Right ventricle myocardium superior (tissue), 1 donor: ENCODE measurements around the gene ZC3HAV1L. TPM values are rescaled to one million over a fixed set of nuclear protein-coding genes. Genes with fewer than 3 reads are reported as not detected.
"Not testable (repeated sequence)": the region's sequence is repeated elsewhere in the genome, so short reads cannot be mapped to it uniquely, and the experiment has no call there.

ENCODE experiments used
- ATAC-seq: fragments of 200-7000 bp; cut with Tn5 transposase; one replicate; pipeline ENCODE4 v1.9.1; 2020; ENCODE audit warnings: mild to moderate bottlenecking; ENCODE audit not compliant: poor library complexity
- DNase-seq: peaks from one replicate; pipeline ENCODE4 v3.0.0-alpha.2; 2020
- intact Hi-C: fragments of 100-400 bp; cut with DNase I; formaldehyde crosslinking; loops from one replicate; pipeline ENCODE4 v1.11.2; 2022
- total RNA-seq: library from RNA; stranded (reverse); fragmentation: NEBNext Ultra II Directional; extraction: Animal tissue kit (Norgen Biotek cat#: 25700); gene quantifications from one replicate; pipeline ENCODE4 v1.2.1, GENCODE V29; 2021
- donor health status: DM: no; HTN: yes; CAD: no; lungs with severe emphysema.

ZC3HAV1L gene
- total RNA-seq, 1 donor from 2014 or later, result 2.9 TPM

DNA sequence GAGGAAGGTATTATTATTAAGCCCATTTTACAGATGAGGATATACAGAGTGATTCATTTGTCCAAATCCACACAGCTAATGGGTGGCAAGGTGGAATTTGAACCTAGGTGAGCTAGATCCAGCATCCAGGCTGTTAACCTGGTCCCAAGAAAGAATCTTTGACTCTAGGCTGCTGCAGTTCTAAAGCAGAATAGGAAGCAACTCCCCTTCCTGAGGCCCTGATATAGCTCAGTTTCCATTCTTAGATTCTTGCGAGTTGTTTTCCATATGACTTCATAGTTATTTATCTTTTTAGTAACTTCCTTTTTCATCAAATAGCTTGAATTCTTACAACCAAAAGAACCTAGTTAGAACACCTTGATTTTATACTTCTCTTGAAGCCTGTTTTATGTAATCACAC, 24.1 kb upstream of the ZC3HAV1L start:
- intact Hi-C loops, result loop anchor here (5.0 kb wide), 1 partner anchor 33 kb away; no protein-coding TSS in a partner anchor
- ATAC-seq (no peak), DNase-seq (no peak)

DNA sequence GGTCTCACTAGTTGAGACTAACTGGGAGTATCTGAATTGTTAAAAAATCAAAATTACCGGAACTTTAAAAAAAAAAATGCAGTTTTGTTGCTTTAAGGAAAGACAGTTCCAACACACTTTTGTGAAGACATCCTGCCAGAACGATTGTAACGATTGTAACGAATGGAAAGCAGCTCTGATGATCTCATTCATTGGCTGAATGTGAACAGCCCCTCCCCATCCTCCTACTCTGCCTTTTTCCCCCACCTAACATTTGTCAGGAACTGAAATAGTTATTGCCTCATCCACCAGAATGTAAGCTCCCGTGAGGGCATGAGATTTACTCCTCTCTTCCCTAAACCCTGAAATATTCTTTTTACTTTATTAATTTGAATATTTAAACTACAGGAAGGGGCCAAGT, 23.1 kb upstream of the ZC3HAV1L start:
- DNase-seq, result no peak
- intact Hi-C loops, result no loop called here
- peak; percentile 77 for ATAC-seq

DNA sequence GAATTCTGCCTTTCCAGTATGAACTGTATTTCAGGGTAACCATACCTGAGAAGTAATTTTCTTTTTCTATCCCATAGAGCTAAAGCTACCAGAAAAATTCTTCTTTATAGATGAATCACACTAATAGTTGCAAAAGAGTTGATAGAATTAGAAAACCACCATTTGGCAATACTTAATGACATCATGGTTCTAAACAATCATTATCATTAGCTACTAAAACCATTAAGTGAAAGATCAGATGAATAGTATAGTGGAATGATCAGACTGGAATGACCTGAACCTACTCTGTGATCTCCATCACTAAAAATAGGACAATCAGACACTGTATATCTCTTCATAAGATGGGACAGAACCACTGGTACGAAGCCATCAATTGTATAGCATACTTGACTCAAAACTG, 19.8 kb upstream of the ZC3HAV1L start:
- DNase-seq (no peak), ATAC-seq (no peak)
- intact Hi-C loops, result no loop called here

DNA sequence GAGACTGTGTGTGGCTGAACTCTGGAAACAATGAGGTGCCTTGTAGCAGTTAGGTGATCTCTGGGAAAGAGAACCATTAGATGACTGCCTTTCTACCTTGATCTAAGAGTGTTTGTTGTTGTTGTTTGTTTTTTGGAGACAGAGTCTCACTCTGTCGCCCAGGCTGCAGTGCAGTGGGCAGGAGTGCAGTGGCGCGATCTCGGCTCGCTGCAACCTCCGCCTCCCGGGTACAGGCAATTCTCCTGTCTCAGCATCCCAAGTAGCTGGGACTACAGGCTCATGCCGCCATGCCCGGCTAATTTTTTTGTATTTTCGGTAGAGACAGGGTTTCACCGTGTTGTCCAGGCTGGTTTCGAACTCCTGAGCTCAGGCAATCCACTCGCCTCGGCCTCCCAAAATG, 18.8 kb upstream of the ZC3HAV1L start:
- ATAC-seq, DNase-seq, intact Hi-C loops: not testable (repeated sequence)

DNA sequence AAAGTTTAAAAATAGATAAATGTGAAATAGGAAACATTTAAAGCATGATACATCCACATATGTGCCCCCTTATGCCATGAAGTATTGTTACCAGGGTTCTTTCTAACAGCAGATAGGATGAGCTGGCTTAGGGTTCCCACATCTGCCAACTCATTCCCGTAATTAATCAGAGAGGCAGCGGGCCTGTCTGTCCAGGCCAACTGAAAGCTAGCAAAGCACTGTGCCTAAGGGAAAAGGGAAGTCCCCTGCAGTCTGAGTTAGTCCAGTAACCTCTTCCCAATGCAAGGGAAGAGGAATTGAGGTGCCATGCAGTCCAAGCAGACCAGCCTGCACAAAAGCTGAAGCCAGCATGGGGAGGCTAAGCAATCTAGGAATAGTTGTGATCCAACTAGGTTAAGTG, 18.3 kb upstream of the ZC3HAV1L start:
- no peak for ATAC-seq
- intact Hi-C loops, result no loop called here
- DNase-seq, result no peak

DNA sequence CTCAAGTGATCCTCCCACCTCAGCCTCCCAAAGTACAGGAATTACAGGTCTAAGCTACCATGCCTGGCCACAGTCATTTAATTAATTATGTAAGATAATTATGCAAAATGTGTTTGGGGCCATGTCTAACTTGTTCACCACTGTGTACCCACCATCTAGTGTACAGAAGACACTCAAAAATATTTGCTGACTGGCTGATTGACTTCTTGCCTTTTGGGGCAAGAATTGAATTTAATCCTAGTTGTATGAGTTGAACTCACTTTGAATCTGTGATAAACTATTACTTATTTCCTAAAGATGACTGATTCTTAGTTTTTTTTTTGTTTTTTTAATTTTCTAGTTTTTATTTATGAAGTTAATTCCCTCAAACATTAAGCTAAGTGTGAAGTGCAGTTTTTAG, 15.8 kb upstream of the ZC3HAV1L start:
- intact Hi-C loops, result no loop called here
- DNase-seq, result no peak
- ATAC-seq, result no peak

DNA sequence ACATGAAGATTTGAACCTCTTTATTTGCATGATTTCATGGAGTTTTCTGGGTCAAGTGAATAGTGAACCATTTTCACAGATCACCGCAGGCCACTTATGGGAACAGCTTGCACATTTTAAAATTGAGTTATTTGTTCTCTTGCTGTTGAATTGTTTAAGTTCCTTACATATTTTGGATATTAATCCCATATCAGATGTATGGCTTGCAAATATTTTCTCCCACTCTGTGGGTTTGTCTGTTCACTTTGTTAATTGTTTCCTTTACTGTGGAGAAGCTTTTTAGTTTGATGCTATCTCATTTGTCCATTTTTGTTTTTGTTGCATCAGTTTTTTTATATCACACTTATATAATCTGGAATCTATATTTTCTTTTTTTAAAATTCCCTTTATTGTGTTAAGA, 14.1 kb upstream of the ZC3HAV1L start:
- intact Hi-C loops, result no loop called here
- ATAC-seq (no peak), DNase-seq (no peak)

DNA sequence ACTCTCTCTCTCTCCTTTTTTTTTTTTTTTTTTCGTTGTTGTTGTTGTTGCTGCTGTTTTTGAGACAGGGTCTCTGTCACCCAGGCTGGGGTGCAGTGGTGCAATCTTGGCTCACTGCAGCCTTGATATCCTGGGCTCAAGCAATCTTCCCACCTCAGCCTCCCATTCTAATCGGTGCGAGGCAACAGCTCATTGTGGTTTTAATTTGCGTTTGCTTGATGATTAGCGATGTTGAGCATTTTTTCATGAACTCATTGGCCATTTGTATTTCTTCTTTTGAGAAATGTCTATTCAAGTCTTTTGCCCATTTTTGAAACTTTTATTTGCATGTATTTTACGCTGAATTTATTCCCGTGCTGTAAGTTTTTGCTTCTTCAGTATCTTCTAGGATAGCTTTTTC, 13.3 kb upstream of the ZC3HAV1L start:
- DNase-seq (no peak), ATAC-seq (no peak)
- intact Hi-C loops, result no loop called here

DNA sequence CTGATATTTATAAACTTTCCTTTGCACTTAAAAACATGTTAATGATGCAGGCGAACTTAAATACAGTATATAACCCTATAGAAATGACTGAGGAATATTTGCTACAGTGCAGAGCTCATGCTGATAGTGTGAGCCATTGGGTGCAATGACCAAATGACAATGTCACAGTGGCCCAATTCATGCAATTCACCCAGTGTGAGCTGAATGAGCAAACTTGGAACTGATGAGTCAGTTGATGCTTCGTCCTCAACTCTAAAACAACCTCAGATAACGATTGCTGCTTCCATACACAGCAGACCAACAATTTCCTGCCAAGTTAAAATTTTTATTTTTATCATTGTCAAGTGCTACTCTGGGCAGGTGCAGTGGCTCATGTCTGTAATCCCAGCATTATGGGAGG, 12.1 kb upstream of the ZC3HAV1L start:
- no peak for DNase-seq
- intact Hi-C loops, result no loop called here
- ATAC-seq, result no peak

DNA sequence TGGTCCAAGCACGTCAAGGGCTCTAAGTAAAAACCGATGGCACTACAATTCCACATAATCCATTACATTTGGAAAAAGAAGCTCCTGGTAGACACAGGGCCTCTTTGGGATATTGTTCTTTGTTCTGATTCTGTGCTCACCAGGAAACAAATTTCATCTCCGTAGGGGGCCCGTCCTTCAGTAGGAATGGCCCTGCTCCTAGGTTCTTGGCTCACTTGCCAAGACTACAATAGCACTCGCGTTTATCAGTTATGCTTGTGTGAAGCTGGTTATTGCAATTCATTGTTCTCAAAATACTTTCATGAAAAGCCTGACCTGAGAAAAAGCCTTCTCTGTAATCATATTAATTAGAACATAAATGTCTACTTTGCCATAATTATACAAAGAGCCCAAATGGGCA, 10.3 kb upstream of the ZC3HAV1L start:
- no peak for ATAC-seq
- intact Hi-C loops, result no loop called here
- DNase-seq, result no peak

DNA sequence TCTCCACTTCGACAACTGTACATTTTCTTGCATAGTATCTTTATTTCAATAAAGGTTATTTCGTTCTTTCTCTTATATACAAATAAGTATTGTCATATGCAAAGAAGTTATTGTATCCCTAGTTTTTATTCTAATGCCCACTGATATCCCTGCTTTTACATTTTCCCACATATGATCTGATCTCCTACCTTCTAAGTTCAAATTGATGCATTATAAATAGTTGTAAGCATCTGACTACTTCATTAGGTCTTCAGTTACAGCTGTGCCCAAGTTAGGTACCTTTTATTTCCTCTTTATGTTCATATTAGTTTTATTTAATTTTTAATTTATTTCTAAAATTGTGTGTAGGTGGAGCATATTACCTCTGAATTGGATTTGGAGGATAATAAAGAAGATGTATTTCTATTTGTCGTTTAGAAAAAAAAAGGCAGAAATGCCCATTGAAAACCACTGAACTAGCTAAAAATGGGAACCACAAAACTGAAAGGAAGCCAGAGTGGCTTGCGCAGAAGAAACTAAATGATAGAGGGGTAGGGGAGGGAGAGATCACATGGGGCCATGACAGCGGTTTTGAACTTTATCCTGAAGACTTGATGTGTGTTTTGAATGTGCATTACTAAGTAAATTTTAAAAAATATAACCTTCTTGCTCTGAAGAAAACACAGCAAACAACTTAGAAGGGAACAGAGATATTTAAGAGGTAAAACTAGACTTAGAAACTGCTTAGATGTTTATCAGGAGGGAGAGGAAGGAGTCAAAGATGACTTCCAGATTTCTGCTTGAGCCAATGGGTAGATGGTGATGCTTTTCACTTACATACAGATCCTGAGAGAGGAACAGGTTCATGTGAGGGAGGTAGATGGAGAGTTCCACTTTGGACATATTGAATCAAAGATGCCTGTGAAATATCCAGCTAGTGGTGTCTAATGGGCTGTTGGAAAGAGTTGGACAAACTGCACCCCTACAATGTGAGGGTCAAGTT, 9.3 kb upstream of the ZC3HAV1L start:
- DNase-seq, result no peak
- no peak for ATAC-seq
- intact Hi-C loops, result no loop called here

DNA sequence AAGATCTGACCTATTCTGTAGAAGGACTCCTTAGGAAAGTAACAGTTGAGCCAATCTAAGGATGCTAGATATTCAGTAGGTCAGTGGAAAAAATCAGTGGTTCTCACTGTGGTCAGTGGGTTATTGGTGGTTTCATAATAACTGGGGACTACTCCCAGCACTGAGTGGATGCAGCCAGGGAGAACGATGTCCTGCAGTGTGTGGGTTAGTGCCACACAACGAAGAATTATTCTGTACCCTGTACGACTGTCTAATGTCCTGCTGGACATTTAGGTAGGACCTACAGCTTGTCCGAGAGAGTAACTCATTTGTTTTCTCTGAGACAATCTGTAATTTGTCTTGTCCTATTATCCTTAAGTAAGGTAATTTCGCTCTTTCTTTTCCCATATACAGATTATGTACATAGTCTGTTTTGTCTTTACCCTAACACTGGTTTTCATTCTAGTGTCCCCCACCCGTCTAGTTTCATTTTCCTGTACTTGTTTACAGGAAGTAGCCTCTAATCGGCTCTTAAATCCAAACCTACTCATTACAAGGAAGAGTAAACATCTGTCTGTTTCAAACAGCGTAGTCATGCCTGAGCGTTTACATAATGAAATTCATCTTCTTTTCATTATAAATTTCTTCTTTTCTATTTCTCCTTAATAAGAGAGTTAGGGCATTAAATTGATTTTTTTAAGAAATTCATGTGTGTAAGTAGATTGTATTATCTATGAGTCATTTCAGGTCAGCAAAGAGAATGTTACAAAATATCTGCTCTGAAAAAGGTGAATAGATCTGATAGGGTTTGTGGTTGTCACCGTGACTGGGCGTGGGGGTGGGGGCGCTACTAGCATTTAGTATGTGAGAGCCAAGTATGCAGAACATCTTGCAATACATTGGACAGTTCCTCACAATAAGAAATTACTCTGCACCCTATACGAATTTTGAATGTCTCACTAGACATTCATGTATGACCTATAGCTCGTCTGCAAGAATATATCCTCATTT, 8.3 kb upstream of the ZC3HAV1L start:
- intact Hi-C loops, result no loop called here
- no peak for ATAC-seq
- DNase-seq, result no peak

DNA sequence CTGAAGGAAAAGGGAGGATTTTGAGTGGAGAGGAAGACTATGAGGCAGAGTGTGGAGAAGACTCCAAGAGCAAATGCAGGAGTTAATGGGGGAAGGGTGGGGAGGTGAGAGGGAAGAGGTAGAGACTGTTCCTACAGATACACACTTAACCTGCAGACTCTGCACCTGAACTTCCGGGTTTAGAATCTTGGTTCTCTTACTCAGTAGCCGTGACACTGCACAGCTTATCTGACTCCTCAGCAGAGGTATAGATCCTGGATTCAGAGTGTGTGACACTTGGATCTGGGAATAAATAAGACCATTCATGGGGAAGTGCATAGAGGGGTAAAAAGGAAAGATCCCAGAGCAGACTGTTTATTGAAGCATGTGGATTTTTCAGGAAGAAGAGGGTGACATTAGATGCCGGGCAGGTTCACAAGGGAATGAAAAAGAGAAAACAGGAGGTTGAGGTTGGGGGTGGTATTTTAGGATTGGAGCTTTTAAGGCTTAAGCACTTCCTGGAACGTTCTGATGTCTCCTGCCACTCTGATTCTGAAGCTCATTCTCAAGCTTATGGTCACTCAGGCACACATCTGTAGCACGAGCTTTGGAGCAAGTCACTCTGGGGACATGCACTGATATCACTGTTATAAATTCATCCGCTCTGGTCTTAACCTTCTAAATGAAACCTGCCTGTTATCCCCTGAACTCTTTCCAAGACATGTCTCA, 5.7 kb upstream of the ZC3HAV1L start:
- ATAC-seq (no peak), DNase-seq (no peak)
- intact Hi-C loops, result no loop called here

DNA sequence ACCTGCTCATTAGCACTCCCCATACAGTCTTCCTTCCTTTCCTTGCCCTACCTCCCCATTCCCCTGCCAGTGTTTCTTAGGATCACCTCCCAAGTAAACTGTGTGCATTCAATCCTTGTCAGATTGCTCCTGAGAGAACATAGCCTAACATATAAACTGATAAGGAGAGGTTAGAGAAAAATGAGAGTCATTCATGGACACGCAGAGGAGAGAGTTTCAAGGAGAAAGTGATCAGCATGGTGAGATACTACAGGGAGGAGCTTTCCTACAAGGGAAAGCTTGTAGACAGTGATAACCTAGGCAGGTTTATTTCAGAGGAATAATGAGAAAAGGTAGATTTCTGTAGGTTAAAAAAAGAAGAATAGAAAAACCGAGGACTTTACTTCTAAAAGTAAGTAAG, 2.8 kb upstream of the ZC3HAV1L start:
- ATAC-seq, result no peak
- DNase-seq, result no peak
- intact Hi-C loops, result no loop called here

DNA sequence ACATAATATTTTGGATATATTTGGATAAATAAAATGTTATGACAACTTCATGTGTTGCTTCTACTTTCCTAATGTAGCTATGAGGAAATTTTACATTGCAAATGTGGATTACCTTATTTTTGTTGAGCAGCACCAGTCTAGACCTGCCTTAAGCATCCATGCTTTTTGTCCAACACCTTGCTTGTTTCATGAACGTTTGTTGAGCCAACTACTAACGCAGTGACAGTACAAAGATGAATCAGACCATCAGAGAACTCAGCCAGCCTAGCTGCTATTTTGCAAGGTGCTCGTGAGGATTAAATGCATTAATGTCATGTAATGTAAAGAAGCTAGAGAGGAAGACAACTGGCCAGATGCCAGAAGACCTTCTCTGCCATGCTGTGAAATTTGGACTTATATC, 1.1 kb upstream of the ZC3HAV1L start:
- no peak for ATAC-seq
- intact Hi-C loops, result no loop called here
- no peak for DNase-seq

DNA sequence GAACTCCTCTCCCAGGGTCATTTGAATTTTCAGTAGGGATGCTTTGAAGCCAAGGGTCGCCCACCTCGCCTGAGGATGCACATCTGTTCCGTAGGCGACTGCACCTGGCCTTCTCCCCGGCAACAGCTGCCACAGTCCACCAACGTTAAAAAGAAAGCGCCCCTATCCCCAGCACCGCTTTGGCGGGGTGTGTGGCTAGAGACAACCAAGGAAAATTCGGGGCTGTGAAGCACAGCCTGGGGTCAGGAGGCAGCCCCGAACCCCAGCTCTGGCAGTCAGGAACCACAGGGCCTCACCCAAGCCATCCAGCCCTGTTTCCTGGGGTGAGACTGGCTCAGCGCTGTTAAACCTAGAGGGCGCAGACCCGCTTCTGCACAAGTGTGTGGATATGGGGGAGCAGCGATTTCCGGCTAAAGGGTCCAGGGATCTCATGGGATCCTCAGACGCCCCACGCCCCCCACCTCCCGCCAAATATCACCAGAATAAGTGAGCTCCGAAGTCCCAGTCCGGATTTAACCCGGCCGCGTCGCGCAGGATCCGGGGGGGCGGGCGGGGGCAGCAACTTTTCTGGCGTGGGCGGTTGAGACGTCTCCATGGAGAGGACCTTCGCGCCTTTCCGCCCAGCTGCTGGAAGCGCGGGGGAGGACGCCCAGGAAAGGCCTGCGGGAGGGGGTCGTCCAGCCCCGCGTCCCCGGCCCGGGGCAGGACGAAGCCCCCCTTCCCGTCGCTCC, 822 bp downstream of the ZC3HAV1L start:
- ATAC-seq, result peak; percentile 55
- DNase-seq, result peak; percentile 56
- intact Hi-C loops, result no loop called here

DNA sequence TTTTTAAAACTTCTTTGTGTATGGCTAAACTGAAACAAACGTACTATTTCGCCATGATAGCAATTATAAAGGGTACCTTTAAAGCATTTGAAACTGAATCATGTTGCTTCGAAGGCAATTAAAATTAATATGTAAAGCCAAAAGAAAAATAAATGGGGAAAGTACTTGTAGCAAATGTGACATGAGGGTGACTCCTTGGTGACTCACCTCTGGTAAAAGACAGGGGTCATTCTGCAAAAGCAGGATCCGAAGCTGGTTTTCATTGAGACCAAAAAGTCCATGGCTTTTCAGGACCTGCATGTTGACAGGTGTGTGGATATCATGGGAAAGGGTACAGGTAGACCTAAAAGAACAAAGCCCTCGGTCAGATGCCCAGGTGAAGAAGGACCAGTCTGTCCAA, 1.5 kb downstream of the ZC3HAV1L start:
- DNase-seq (no peak), ATAC-seq (no peak)
- intact Hi-C loops, result no loop called here

DNA sequence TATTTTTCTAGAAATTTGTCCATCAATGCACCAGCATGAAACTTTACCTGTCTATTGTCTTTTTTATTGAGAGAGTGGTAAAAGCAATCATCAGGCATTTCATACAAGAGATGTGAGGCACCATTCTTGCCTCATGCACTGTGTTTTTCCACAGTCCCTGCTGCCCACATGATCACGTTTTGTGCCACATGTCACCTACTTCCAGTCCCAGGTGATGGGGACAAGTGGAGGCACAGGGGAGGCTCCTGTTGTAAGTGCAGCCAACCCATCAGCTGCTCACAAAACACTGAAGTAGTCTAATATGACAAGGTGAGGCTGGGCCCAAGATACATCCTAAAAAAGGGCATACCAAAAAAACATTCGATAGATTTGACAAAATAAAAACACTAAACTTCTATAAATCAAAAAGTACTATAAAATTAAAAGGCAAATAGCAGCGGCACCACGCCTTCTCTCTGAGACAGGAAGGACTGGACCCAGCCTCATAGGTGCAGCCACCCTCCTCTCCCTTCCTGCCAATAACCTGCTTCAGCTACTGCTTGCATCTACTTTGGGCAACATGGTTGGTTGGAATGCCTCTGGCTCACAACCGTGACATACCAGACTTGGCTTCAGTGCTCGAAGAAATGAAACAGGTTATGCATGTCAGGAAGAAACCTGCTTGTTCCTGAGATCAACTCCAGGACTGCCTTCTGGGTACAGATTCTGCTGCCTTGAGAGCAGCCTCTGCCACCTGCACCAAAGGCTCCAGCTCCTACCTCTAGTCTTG, 2.3 kb downstream of the ZC3HAV1L start:
- ATAC-seq, result no peak
- DNase-seq, result no peak
- intact Hi-C loops, result no loop called here
